Measurements from ENCODE around the gene CIAO1. TPM values are rescaled to one million over a fixed set of nuclear protein-coding genes. Genes with fewer than 3 reads are reported as not detected.

Gene CIAO1
- total and polyA plus RNA-seq, 7 donors: 45.6 to 110 (median 77.4) TPM

DNA sequence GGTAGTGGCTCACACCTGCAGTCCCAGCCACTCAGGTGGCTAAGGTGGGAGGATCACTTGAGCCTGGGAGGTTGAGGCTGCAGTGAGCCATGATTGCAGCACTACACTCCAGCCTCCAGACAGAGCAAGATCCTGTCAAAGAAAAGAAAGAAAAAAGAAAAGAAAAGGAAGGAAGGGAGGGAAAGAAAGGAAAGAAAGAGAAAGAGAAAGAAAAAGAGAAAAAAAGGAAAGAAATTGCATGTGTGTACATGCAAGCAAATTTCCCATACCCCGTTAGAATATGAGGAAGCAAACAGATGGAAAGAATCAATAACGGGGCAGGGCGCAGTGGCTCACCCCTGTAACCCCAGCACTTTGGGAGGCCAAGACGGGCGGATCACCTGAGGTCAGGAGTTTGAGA lies 18.1 kb upstream of the CIAO1 start:
- no peak overlapping the region for H3K27ac ChIP-seq
- 87 to 88% methylated on average over 5 of the region's 5 CpGs for WGBS, 2 donors
- TF ChIP-seq POLR2AphosphoS5 (IDR thresholded peaks at IDR 0.05): no peak
- TF ChIP-seq, protein P1, sequence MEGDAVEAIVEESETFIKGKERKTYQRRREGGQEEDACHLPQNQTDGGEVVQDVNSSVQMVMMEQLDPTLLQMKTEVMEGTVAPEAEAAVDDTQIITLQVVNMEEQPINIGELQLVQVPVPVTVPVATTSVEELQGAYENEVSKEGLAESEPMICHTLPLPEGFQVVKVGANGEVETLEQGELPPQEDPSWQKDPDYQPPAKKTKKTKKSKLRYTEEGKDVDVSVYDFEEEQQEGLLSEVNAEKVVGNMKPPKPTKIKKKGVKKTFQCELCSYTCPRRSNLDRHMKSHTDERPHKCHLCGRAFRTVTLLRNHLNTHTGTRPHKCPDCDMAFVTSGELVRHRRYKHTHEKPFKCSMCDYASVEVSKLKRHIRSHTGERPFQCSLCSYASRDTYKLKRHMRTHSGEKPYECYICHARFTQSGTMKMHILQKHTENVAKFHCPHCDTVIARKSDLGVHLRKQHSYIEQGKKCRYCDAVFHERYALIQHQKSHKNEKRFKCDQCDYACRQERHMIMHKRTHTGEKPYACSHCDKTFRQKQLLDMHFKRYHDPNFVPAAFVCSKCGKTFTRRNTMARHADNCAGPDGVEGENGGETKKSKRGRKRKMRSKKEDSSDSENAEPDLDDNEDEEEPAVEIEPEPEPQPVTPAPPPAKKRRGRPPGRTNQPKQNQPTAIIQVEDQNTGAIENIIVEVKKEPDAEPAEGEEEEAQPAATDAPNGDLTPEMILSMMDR (IDR thresholded peaks at IDR 0.05): no peak
- TF ChIP-seq POLR2A (IDR thresholded peaks at IDR 0.05): no peak
- TF ChIP-seq EP300 (IDR thresholded peaks at IDR 0.05): no peak
- H3K9me3 ChIP-seq: no peaks in the 10 kb centered on the region
- intact Hi-C loops (cut with DNase I): no loop called here
- H3K27me3 ChIP-seq: no peaks in the 10 kb centered on the region
- H3K4me1 ChIP-seq: peaks cover 0 to 20% (median 8%) of the 10 kb centered on the region in 4 donors
- DNase-seq: peak; percentile 48
- H3K4me3 ChIP-seq: no peak overlapping the region
- peaks cover 0 to 13% (median 6%) of the 10 kb centered on the region in 4 donors for H3K36me3 ChIP-seq

DNA sequence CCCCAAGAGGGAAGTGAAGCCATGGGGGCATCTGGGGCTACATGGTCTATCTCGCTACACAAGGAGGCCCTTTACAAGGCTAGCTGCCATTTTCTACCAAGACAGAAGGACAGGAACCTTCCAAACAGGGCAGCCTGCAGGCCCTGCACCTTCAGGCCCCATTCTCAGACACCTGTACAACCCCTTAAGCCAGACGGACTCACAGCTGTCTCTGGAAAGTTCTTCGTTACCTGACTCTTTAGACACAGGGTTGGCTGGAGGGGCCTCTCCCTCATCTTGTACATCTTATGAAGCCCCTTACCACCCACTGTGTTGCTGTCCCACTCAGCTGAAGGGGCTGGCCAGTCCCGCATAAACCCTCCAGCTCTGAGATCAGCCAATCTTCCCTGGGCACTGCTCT lies 17.4 kb upstream of the CIAO1 start:
- Histone ChIP-seq H3K4me3 (no peak overlapping the region), H3K27ac (no peak overlapping the region), H3K4me1 (peaks cover 0 to 20% (median 8%) of the 10 kb centered on the region in 4 donors), H3K36me3 (peaks cover 5 to 20% (median 14%) of the 10 kb centered on the region in 4 donors), H3K9me3 (no peaks in the 10 kb centered on the region), H3K27me3 (no peaks in the 10 kb centered on the region)
- peak; percentile 38 for DNase-seq
- intact Hi-C loops (cut with DNase I): no loop called here
- WGBS, 2 donors: 93 to 95% methylated on average over 4 of the region's 4 CpGs
- no peak for TF ChIP-seq EP300 (IDR thresholded peaks at IDR 0.05)
- TF ChIP-seq, protein P1 (IDR thresholded peaks at IDR 0.05): no peak
- TF ChIP-seq POLR2AphosphoS5 (IDR thresholded peaks at IDR 0.05): no peak
- TF ChIP-seq POLR2A (IDR thresholded peaks at IDR 0.05): no peak

DNA sequence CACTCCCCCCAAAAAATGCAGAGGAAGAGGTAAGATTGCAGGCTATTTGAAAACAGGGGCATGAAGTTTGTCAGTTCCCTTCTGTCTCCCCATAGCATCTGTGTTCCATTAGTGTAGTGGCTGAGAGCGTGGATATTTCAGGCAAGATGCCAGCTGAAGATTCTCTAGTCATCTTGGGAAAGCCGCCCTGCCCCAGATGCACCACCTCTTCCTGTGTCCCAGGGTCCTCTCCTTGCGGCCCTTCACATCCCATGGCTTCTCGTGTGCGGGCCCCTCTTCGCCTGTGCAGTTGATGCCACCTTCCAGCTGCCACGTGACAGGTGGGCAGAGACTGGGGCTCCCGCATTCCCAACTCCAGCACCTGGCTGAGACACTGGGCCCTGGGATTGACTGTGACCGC lies 16.4 kb upstream of the CIAO1 start:
- TF ChIP-seq, protein P1 (IDR thresholded peaks at IDR 0.05): no peak
- TF ChIP-seq POLR2AphosphoS5 (IDR thresholded peaks at IDR 0.05) (no peak), EP300 (IDR thresholded peaks at IDR 0.05) (no peak), POLR2A (IDR thresholded peaks at IDR 0.05) (no peak)
- peaks cover 0 to 20% (median 8%) of the 10 kb centered on the region in 4 donors for H3K4me1 ChIP-seq
- no peak overlapping the region for H3K4me3 ChIP-seq
- DNase-seq: peak; percentile 70
- peak overlapping the region in 1 of 4 donors; percentile 11 for H3K27ac ChIP-seq
- WGBS, 2 donors: 91 to 93% methylated on average over 9 of the region's 9 CpGs
- no peaks in the 10 kb centered on the region for H3K27me3 ChIP-seq
- H3K36me3 ChIP-seq: peaks cover 11 to 31% (median 24%) of the 10 kb centered on the region in 4 donors
- intact Hi-C loops (cut with DNase I): no loop called here
- no peaks in the 10 kb centered on the region for H3K9me3 ChIP-seq

DNA sequence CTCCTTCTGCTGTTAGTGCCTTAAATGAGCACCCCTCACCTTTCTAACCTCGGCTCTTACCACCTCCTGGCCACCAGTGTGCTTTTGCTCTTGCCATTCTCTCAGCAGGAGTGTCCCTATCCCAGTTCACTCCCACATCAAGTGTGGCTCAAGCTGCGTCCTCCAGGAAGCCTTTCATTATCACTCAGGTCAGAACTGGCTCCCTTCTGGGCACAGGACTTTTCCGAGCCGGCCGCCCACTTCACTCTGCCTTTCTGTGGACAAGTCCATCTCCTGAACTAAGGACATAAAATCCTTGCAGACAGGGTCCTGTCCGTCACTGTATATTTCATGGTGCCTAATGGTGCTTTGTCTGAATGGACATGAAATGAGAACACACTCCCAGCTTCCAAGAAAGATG lies 15.8 kb upstream of the CIAO1 start:
- H3K4me3 ChIP-seq: no peak overlapping the region
- H3K27me3 ChIP-seq: no peaks in the 10 kb centered on the region
- DNase-seq: peak; percentile 37
- H3K9me3 ChIP-seq: no peaks in the 10 kb centered on the region
- peak overlapping the region in 1 of 4 donors; percentile 11 for H3K27ac ChIP-seq
- H3K36me3 ChIP-seq: peaks cover 11 to 36% (median 28%) of the 10 kb centered on the region in 4 donors
- intact Hi-C loops (cut with DNase I): no loop called here
- TF ChIP-seq, protein P1 (IDR thresholded peaks at IDR 0.05): no peak
- TF ChIP-seq POLR2A (IDR thresholded peaks at IDR 0.05) (no peak), EP300 (IDR thresholded peaks at IDR 0.05) (no peak), POLR2AphosphoS5 (IDR thresholded peaks at IDR 0.05) (no peak)
- 91 to 94% methylated on average over 6 of the region's 6 CpGs for WGBS, 2 donors
- peaks cover 0 to 20% (median 8%) of the 10 kb centered on the region in 4 donors for H3K4me1 ChIP-seq

Measured in sigmoid colon (tissue), 7 donors.